NOMO-1 treated with DMSO at 0.1 percent for 48 hours (cell line): ENCODE results near the gene QPCTL.
"Not testable (repeated sequence)": the region's sequence is repeated elsewhere in the genome, so short reads cannot be mapped to it uniquely, and the experiment has no call there.

Source experiments
- DNase-seq: peaks from one replicate; lab custom pipeline; 2025; ENCODE audit not compliant: unreplicated experiment; lab: John Stamatoyannopoulos, UW

QPCTL gene

DNA sequence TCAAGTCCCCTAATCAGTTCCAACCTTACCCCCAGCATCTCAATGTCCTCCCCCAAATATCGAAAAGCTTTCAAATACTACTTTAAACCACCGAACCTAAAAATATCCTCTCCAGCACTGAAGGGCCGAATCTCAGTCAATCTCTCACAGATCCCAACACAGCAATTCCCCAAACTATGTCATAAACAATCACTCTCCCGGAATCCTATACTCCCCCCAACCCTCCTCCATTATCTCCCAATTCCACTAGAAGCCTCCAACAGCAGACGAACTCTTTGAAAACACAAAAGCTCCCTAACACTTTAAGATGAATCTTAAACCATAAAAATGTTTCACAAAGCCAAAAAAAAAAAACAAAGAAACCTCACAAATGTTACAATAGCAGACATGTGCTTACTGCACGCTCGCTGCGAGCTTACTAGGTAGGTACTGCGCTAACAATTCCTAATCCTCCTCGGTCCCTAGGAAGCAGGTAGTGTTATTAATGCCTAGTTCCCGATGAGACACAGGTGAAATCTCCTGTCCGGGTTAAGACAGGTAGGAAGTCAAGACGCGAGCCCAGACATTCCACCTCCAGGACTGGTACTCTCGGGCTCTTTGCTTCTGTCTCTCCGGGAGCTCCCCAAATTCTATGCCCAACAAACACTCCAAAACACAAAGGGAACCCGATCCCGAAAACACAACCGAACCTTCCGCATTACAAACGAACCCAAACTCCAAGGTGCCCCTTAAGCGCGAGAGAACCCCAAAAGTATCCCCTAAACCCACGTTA, 24.1 kb downstream of the QPCTL start:
- peak; percentile 11 for DNase-seq

DNA sequence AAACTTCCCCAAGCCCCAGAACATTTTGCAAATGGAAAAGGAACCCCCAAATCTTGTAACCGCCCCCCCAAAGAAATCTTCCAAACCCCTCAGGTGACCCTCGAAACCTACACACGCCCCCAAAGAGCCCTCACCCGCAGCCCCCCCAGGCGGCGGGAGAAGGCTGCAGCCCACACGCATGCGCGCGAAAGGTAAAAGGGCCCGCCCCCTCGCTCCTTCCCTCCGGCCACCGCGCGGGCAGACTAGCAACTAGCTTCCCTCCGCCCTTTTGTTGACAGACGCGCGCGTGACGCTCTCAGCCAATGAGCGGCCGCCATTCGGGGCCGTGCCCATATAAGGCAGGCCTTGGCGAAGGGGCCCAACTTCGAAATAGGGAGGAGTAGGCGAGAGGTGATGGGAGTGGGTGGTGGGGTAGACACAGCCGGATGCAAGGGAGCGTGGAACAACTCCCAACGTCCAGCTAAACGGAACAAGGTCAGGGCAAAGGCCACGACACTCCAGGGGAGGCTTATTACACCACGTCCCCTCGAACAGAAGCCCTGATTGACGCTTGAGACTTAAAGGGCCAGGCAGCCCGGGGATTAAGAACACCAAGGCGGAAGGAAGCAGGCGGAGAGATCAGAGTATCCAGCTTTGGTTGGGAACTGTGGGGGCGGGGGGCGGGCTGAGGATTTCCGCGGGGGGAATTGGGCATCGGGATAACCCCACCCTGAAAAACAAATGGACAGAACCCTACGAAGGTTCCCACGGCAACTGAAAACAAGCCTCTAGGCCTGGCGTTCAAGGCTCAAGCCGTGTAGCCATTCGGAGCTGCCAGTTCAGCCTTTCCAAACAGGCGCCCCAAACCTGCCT, 24.9 kb downstream of the QPCTL start:
- DNase-seq: peak; percentile 100

DNA sequence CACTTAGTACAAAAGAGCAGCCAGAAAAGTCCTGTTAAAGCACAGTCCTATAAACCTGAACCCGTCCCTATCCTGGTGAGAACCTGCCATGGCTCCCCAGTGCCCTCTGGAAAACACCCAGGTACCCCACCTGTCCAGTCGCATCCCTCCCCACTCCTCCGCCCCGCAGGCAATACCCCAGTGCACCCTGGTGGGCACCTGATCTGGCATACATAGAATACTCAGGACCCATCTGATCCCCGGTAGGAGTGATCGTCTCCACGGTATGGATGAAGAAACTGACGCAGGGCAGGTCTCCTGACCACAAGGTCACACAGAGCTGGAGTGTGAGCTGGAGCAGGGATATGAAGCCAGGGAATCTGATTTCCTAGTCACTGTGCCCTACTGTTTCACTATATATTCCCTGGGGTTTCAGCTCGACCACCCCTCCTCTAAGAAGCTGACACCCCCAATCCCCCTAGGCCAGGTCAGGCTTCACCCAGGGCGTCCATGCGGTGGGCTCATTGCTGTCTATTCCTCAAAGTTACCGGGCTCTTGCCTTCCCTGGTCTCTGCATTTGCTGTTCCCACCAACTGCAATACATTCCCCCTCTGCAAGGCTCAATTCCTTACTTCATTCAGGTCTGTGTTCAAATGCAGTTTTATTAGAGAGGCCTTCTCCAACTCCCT, 25.7 kb downstream of the QPCTL start:
- no peak for DNase-seq

GRCh38 chr19:45720065-45720464, 27.6 kb downstream of the QPCTL start:
- DNase-seq: not testable (repeated sequence)

- DNase-seq: not testable (repeated sequence)
These were observed 36.2 kb downstream of the QPCTL start for GRCh38 chr19:45728683-45729082.

- peak; percentile 11 for DNase-seq
These were observed 37.4 kb downstream of the QPCTL start for GRCh38 chr19:45729800-45730290.

GRCh38 chr19:45730368-45731288, 38.2 kb downstream of the QPCTL start, which contains the start of gene FBXO46:
Gene FBXO46 (minus strand): TSS chr19:45730896. CDS start chr19:45713495, 17,401 bp downstream.
- DNase-seq: peak; percentile 98

- DNase-seq: no peak
These were observed 40.8 kb downstream of the QPCTL start, which contains the start of gene MEIOSIN for GRCh38 chr19:45733160-45733810. Gene MEIOSIN (plus strand): TSS chr19:45733439. CDS start chr19:45735377, 1,938 bp downstream.

- peak; percentile 76 for DNase-seq
These were observed 47.3 kb downstream of the QPCTL start for GRCh38 chr19:45739498-45740439.

DNA sequence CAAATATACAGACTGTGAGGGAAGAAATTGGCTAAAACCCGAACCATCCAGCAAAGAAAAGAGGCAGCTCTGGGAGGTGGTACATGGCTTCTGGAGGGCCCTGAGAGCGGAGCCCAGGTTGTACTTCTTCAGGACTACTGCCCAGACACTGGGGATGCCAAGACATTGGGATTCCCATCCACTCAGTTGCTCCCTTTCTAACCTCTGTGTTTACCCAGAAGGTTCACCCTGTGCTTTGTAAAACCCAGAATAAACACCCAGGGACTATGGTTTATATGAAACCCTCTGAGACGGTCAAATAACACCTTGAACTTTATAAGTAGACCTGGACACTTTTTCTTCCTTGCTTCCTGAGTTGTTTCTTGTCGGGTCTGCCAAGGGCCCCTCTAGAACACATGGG, 50.5 kb downstream of the QPCTL start:
- DNase-seq: no peak

DNA sequence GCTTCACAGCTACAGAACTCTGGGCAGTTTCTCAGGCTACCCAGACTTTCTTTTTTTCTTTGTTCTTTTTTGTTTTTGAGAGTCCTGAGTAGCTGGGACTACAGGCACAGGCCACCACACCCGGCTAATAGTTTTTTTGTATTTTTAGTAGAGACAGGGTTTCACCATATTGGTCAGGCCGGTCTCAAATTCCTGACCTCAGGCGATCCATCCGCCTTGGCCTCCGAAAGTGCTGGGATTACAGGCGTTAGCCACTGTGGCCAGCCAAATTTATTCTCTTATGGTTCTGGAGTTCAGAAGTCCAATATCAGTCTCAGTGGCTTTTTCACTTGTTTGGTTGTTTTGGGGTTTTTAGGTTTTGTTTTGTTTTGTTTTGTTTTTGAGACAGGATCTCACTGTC, 53.1 kb downstream of the QPCTL start:
- DNase-seq: no peak

GRCh38 chr19:45746866-45747265, 54.4 kb downstream of the QPCTL start:
- no peak for DNase-seq

DNA sequence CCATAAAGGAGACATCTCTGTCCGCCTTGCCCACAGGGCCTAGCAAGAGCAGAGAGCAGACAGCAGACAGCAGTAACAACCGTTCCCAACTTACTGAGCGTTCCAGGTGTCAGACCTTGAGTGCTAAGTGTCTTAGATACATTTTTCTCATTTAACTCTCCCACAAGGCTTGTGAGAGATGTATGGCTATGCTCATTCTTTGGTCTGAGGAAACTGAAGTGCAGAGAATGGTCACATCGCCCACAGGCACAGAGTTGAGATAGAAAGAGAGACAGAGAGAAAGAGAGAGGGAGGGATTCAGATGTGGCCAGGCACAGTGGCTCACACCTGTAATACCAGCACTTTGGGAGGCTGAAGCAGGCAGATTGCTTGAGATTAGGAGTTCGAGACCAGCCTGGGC, 55.0 kb downstream of the QPCTL start:
- no peak for DNase-seq

- DNase-seq: not testable (repeated sequence)
These were observed 59.0 kb downstream of the QPCTL start for GRCh38 chr19:45751483-45751882.

DNA sequence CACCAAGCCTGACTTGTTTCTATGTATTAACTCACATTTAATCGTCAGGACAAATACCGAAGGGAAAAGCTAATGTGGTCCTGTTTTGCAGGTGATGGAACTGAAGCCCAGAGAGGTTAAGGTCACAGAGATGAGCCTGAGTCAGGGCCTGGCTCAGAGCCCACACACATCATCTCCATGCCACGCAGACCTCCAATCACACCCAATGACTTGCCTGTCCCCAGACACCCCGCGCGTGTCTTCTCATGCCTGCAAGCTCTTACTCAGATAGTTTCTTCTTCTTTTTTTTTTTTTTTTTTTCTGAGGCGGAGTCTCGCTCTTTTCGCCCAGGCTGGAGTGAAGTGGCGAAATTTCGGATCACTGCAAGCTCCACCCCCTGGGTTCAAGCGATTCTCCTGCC, 60.2 kb downstream of the QPCTL start:
- DNase-seq: no peak

- no peak for DNase-seq
These were observed 61.1 kb downstream of the QPCTL start for GRCh38 chr19:45753548-45753947.
